ENCODE data around the gene LST1.

DNA sequence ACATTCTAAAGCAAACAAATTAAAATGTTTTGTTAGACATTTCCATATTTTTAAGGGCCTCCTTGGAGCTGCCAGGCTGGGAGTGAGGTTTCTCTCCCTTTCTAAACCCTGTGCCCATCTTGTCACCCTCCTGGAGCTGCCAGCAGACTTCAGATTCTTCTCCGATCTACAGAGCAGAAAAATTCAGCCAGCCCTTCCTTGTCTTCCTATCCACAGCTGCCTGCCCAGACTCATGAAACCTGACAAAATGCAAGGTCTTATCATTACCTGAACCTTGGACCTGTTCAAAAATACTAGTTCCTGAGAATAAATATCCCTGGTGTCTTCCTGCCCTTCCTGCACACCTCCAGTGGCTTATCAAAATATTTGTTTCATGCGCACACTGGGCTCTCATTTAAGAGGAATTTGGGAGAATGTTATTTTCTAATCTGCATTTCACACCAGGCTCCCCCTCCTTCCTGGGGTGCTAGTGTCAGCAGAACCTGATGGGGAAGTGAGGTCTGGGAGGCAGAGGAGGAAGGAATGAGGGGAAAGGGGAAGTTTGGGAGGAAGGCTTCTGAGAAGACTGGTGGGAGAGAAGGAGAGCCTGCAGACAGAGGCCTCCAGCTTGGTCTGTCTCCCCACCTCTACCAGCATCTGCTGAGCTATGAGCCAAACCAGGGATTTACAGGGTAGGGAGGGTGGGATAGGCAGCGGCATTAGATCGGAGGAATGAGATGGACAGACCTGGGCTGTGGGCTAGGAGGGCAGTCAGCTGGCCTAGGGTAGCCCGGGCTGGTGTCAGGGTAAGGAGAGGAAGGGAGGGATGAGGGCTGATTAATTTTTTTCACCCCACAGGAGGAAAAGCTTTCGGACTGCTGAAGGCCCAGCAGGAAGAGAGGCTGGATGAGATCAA, 28.9 kb downstream of the LST1 start, which contains the start of gene AIF1:
- TF ChIP-seq CTCF (IDR thresholded peaks at IDR 0.05) = no peak
- TF ChIP-seq E2F1 (CRISPR knock-in tag; IDR thresholded peaks at IDR 0.05) = no peak
- no peak for TF ChIP-seq USF2 (CRISPR knock-in tag; IDR thresholded peaks at IDR 0.05)
- no peak for TF ChIP-seq MLX (CRISPR knock-in tag; IDR thresholded peaks at IDR 0.05)
- TF ChIP-seq SP1 (CRISPR knock-in tag; conservative IDR thresholded peaks at IDR 0.05) = no peak
- TF ChIP-seq ZNF232 (CRISPR knock-in tag; IDR thresholded peaks at IDR 0.05) = no peak

All from WTC11 (cell line).